MM.1S (cell line): Measurements from ENCODE around the gene STAG1.

Experiments
- CTCF ChIP-seq: fragments of 300-600 bp; sonication (generic); IDR thresholded peaks from 2 replicates; pipeline ENCODE4 v1.5.1; 2016; ENCODE audit warnings: antibody characterized with exemption, low read length, mixed read lengths
- EZH2 ChIP-seq: fragments of 300-600 bp; sonication (generic); optimal IDR thresholded peaks from 2 replicates; pipeline ENCODE3; 2017; ENCODE audit warnings: low read depth, mild to moderate bottlenecking, antibody characterized with exemption, low read length, mixed read lengths

- no peak for TF ChIP-seq CTCF
- TF ChIP-seq EZH2: no peak
Measured at GRCh38 chr3:136378011-136378410, 374.2 kb downstream of the STAG1 start.
